IPS-11a (cell line): ENCODE measurements around the gene FOXJ3.

Experiments used
- H3K4me3 ChIP-seq: one replicate; pipeline ENCODE4 v1.5.1; 2013; ENCODE audit warnings: low read depth, low read length, control low read depth

The FOXJ3 gene

DNA sequence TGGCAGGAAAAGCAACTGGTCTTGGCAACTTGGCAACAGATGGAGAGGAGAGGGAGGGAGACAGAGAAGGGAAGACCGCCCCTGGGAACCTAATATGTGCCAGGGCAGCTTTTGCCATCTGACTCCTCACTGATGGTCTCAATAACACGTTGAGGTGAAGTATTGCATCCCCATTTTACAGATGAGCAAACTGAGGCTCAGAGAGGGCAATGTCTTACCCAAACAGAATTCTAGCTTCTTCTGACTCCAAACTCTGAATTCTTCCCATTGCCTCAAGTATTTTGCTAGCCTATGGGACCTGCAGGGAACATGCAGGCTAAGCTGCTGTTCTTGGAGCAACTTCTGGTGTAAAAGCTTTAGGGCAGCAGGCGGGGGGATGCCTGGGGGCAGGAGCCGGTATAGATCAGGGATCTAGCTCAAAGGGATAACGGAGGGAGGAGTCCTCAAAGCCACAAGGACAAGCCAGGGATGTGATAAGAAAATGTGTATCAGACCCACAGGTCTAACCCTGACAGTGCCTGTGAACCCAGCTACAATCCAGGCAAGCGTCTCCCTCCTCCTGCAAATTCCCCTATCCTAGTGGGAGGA, 163.3 kb downstream of the FOXJ3 start:
- no peak overlapping the region for H3K4me3 ChIP-seq

DNA sequence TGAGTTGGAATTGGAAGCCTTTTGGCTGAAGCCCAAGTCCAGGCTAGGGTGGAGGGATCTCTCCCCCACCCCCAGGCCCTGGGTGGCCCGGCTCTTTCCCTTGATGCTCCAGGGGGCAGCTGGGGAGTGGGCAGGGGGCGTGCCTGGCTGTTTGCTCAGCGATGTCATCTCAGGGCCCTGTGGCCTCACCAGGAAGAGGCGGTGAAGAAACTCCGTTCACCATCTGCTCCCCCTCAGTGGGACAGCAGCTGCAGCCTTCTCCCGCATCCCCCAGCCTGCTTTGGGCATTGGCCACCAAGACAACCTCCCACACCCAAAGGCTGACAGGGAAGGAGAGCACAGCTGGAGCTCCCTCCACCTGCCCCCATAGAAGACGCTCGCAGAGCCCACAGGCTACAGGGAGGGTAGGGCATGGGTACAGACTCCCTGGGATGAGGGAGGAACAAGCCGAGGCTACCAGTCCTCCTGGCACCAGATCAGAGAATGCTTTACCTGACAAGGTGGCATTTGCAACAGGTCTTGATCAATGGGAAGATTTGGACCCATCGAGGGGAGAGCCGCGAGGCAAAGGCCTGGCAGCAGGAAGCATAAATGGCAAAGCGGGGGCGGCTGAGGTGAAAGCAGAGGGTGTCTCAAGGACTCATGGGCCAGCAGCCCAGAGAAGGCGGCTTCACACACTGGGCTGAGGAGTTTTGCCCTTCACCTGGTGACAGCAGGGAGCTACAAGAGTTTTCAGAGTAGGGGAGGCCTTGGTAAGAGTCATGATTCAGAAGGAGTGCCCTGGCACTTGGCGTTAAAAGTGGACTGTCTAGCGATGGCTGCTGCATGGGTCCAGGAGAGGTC, 164.0 kb downstream of the FOXJ3 start:
- no peak overlapping the region for H3K4me3 ChIP-seq

DNA sequence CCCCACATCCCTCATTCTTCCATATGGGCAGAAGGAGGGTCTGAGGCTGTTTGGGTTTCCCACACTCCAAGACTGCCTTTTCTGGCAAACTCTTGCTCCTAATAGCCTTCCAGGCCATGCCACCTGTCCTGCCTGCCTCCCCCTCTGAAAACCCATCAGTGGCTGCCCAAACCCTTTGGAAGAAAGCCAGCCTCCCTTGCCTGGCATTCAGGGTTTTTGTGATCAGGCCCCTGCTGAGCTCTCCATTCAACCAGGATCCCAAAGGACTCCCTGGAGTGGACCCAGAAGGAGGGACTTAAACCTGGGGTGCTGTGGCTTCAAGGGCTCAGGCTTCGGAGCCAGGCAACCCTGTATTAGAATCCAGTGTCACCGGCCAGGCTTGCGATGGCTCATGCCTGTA, 166.3 kb downstream of the FOXJ3 start:
- no peak overlapping the region for H3K4me3 ChIP-seq

DNA sequence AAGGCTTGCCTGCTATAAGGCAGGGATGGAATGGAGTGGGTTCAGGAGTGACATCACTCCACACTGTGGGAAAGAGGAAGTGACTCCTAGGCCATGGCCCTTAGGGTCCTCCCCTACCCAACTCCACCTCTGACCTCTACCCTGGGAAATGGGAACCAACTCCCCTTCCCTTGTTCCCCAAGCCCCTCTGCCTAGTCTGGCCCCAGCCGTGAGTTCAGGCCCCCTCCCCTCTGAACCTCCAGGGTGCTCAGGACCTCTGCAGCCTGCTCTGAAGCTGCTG, 166.7 kb downstream of the FOXJ3 start:
- H3K4me3 ChIP-seq: no peak overlapping the region

DNA sequence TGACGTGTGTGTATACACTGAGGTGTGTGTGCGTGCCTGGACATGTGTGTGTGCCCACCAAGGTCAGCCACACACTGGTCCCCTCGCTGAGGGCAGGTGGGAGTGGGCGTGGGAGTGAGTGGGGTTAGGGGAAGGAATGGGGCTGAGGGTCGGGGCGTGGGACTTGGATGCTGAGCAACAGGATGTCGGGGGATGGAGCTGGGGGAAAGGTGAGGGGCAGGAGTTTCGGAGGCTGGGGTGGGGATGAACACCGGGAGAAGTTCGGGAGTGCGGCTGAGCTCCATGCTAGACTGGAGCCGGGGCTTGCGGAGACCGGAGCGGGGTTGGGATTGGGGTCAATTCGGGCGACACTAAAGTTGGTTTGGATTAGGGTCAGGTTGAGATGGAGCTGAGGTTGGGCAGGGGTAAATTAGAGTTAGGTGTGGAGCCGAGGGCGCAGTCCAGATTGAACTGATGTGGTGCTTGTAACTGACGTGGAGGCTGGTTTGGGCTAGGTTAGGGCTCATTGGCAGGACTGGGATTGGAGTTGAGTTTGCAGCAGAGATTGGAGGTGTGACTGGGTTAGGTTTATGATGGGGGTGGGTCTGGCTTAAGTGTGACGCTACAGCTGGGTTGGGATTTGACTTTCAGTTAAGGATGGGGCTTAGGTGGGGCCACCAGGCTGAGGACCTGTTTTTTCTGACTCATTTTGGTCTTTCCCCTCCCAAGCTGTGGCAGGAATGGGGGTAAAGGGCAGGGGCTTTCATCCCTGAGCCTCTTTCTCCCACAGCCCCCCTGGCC, 167.2 kb downstream of the FOXJ3 start:
- no peak overlapping the region for H3K4me3 ChIP-seq

DNA sequence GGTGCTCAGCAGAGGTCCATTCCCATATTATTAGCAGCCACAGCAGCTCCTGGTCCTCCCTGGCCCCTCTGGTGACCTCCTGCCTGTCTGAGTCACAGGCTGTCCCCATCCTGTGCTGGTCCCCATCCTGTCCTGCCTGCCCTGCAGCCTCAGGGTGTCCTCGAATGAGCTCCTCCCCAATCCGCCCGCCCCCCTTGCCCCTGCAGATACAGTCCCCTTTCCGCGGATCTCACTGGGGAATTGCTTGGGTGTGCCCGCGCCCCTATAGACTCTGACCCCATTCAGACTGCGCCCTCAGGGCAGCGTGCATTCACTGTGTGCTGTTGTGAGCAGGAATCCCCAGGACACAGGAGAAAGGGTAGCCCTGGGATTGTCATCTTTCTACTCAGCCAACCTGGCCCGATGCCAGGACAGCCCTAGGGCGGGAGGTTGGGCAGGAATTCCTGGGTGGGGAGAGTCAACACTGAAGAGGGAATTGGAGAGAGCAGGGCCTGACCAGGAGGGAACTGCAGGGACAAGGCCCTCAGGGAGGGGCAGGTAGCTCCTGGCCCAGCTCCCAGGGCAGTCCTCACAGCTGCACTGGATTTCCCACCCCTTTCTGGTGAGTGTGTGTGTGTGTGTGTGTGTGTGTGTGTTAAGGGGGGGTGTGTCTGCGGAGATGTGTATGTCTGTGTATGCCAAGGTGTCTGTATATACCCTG, 169.4 kb downstream of the FOXJ3 start:
- H3K4me3 ChIP-seq: no peak overlapping the region

DNA sequence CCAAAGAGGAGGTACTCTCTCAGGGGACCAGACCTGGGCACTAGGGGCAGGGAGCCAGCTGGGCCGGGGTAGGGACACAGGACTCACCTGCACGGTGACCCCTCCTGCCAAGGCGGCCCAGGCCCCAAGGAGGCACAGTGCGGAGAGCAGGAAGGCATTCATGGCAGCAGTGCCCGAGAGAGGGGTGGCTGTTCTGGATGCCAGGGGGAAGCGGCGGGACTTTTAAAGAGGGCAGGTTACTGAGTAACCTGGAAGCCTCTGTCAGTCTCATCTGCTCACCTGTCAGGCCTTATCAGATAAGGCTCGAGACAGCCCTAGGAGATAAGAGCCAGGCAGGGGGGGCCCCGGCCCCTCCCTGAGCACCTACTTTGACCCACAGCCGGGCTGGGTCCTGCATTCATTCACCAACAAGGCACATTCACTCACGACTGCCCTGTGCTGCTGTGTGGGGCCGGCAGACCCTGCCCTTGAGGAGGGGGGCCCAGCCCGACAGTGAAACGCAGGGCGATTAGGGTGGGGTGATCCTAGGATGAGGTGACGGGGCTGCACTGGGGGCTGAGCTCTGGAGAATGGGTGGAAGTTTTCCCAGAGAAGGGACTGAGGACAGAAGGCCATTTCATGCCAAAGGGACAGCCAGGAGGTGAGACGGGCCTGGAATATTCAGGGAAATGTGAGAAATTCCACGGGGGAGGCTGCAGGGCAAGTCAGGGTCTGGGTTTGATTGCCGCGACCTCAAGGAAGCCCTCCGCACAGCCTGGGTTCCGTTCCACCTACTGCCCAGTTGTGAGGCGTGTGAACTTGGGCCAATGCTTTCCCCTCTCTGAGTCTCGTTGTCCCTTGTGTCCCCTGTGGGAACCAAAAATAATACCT, 170.2 kb downstream of the FOXJ3 start, which contains the start of gene GUCA2A:
TSS of gene GUCA2A (minus strand) at position 195 of the 870 bp plus-strand sequence. CDS start at position 162, 33 bp downstream.
- no peak within 1 kb of the TSS for H3K4me3 ChIP-seq

DNA sequence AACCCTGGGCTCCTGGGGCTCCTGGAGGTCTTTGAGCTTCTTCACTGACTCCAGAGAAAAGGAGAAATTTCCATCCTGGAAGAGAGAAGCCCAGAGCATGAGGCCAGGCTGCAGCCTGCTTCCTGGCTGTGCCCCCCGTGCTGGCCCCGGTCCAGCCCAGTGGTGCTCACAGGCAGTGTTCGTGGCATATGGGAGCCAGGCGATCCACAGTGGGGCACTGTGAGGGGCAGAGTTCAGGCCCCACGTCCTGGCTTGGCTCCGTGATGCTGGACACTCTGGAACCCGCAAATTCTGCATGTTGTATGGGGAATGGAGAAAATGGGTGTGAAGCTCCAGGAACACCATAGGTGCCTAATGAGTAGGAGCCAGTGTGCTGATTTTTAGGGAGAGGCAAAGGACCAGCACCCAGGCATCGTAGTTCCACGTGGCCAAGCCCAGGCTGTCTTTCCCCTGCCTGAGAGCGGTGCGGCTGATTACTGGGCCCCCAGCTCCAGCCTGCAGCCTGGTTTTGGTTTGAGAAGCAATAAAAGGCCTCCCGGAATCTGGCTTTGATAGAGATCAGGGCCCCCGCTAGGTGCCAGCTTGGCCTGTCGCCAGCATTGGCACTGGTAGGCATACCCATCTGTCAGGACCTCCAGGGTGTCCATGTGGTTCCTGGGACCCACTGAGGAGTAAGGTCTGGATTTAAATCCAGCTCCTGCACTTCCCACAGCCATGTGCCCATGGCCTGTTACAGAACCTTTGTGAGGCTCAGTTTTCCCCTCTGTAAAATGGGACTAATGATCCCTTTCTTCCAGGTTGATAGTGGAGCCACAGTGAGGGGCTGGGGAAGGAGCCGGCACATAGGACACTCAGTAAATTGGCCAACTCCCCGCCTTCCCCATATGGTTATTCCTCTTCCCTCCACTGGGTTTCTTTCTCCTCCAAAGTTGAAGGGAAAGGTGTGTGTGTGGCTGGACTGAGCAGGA, 171.2 kb downstream of the FOXJ3 start:
- H3K4me3 ChIP-seq: no peak overlapping the region

DNA sequence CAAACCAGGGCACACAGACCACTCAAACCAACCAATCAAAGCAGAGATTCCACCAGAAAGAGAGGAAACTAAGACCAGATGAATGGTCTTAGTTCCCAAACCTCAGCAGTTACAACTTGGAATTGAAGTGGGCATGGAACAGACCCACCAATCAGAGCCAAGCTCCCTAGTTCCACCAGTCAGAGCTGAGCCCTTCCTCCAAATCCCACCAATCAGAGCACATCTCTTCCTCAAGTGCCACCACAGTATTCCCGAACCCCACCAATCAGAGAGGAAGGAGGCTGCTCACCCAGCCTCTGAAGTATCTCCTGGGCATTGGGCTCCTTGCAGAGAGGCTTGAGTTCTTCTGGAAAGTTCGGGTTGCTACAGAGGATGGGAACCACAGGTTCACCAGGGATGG, 171.9 kb downstream of the FOXJ3 start:
- H3K4me3 ChIP-seq: no peak overlapping the region

DNA sequence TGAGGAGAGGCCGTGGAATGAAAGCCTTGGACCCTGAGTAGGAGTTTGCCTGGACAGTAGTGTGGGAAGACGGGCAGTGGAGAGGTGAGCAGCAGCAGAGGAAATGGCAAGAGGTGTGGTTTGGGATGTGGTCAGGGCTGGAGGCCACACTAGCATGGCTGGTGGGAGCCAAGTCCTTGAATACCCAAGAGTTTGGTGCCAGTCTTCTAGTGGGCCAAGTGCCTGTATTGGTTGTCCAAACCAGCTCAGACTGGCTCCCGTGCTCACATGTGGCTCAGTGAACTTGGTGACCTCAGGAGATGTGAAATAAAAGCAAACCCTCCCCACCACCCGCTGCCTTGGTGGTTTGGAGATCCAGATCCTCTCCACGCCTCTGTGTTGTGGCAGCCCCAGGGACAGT, 172.9 kb downstream of the FOXJ3 start:
- no peak overlapping the region for H3K4me3 ChIP-seq

DNA sequence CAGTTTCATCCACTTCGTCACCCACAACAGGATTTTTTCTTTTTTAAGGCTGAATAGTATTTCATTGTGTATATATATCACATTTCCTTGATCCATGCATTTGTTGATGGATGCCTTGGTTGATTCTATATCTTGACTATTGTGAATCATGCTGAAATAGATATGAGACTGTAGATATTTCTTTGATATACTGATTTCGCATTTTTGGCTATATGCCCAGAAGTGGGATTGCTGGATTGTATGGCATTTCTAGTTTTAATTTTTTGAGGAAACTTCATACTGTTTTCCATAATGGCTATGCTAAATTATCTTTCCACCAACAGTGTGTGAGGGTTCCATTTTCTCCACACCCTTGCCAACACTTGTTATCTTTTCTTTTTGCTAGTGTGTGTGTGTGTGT, 176.8 kb downstream of the FOXJ3 start:
- H3K4me3 ChIP-seq: no peak overlapping the region

DNA sequence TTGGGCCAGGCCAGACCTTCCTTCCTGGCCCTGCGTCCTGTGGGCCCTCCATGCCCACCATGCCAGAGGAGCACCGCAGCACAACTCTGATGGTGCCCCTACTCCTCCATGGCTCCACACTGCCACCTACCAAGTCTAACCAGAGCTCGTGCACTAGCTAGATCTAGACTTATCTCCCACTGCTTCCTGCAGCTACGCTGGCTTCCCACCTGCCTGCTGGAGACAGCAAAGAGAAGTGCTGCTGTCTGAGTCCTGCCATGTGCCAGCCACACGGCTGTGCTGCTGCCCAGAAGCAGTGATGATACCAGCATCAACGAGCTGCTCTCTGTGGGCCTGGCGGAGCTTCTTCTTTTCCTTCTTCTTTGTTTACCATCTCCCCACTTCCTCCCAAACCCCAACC, 177.4 kb downstream of the FOXJ3 start:
- no peak overlapping the region for H3K4me3 ChIP-seq

DNA sequence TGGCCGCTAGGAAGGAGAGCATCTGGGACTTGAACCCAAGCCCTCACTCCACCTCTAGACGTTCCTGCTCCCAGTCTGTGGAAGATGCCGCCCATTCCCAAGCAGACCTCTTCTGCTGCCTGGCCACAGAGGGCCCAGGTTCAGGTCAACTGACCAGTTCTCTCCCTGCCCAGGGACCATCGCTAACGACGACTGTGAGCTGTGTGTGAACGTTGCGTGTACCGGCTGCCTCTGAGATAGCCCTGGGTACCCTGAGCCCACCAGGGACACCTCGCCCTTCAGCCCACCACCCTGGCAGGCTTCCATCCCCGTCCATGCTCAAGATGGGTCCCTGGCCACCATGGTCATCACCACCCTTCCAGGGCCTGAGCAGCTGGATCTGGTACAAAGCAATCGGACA, 179.7 kb downstream of the FOXJ3 start:
- H3K4me3 ChIP-seq: no peak overlapping the region

DNA sequence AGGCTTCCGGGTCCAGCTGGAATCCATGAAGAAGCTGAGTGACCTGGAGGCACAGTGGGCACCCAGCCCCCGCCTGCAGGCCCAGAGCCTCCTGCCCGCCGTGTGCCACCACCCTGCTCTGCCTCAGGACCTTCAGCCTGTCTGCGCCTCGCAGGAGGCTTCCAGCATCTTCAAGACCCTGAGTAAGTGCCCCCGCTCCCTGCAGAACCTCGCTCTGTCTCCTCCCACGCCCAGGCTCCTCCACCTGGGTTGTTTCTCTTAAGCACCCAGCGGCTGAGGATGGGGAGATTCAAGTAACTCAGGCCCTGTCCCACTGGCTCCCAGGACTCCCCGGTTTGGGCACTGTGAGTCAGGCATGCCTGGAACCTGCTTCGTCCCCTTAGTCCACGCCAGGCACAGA, 180.3 kb downstream of the FOXJ3 start:
- no peak overlapping the region for H3K4me3 ChIP-seq

DNA sequence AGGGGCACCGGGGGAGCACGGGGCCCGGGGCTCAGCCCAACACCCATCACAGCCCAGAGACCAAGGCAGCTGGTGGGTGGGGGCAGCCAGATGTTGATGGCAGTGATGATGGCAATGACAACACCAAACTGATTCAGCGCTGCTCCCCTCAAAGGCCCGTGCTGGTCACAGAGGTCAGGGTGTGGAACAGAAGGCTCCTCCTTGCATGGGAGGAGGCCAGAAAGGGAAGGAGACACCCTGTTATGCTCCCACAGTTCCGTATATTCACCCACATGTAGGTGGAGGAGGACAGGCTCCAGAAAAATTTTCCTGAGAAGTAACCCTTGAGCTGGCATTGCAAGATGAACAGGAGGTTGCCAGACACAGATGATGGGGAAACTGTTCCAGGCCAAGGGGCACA, 181.4 kb downstream of the FOXJ3 start:
- H3K4me3 ChIP-seq: no peak overlapping the region

DNA sequence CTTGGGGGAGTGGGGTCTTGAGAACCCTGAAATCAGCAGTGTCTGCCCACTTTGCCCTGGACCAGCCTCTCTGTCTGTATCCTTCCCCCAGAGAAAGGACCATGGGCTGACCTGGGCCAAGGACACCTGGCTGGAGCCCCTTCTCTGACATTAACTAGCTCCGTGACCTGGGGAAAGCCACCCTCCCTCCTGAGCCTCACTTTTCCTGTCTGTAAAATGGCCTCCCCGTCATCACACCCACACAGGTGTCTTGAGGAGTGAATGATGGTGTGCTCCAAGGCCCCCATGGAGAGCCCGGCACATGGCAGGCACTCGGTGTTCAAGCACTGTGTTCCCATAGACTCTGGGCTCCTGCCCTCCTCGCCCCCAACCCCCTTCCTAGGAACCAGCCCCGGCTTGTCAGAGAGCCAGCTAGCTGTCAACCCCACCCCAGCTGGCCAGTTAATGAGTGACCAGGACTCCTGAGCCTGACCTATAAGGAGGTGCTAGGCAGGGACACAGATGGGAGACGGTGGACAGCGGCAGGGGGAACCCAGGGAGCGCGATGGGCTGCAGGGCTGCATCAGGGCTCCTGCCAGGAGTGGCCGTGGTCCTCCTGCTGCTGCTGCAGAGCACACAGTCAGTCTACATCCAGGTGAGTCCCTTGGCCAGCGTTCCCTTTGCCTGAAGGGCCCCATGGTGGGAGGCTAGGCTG, 182.0 kb downstream of the FOXJ3 start, which contains the start of gene GUCA2B:
TSS of gene GUCA2B (plus strand) at position 504 of the 694 bp plus-strand sequence. CDS start at position 545, 41 bp downstream.
- H3K4me3 ChIP-seq: no peak within 1 kb of the TSS

DNA sequence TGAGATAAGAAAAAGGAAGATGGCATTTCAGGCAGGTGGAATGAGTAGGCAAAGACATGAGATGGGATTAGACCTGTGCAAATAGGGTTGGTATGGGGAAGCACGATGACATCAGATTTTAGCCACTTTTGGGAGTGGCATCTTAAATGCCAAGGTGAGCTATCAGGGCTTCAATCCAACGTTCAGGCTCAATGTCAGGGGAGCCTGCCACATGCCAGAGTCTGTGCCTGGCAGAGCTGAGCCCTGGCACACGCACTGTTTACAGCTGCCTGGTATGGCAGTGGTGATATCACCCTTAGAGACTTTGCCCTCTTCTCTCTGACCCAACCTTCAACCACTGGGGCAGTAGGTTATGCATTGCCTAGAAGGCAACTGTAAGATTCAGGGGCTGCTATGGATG, 182.9 kb downstream of the FOXJ3 start:
- no peak overlapping the region for H3K4me3 ChIP-seq

DNA sequence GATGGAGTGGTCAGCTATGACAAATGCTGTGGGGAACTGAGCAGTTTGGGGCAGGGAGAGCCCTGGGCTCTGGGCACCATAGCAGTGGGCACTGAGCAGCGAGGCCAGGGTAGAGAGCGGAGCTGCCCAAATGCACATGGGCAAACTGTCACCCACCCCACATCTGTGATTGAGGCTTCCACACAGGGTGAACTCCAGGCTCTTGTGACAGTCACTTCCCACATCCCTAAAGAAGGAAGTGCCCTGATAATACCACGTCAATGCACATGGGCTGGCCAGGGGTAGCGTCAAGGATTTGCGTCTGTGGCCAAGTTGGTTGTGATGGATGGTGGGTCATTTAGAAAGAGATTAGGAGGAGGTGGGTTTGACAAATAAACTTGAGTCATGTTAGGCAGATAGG, 184.4 kb downstream of the FOXJ3 start:
- no peak overlapping the region for H3K4me3 ChIP-seq

DNA sequence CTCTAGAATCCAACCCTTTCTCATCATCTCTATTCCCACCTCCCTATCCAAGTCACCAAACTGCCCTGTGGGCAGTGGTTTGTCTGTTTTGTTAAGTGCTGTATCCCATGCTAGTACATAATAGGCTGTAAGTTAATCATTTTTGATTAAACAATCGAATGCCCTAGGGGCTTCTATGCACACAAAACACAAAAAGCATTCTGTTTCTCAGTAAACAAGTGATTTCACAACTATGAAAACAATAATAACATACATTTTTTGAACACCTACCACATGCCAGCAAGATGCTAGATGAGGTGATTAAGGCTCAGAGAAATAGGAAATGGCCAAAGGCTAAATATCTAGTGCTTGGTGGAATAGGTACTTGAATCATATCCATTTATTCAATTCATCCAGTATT, 186.9 kb downstream of the FOXJ3 start:
- H3K4me3 ChIP-seq: no peak overlapping the region
